OCI-LY7 (cell line): ENCODE measurements around the gene HSPA14.
A peak's percentile ranks its signal among the peaks of the same experiment; 100 is the strongest.

Experiments
- CTCF ChIP-seq: fragments of 200-600 bp; sonication (generic); conservative IDR thresholded peaks from 2 replicates; pipeline ENCODE4 v1.5.1; 2014; ENCODE audit warnings: mild to moderate bottlenecking, antibody characterized with exemption, low read length, moderate library complexity, mixed read lengths
- EZH2phosphoT487 ChIP-seq: fragments of 200-600 bp; sonication (generic); IDR thresholded peaks from 2 replicates; pipeline ENCODE4 v1.6.1; 2018; ENCODE audit warnings: low read depth, borderline replicate concordance, mild to moderate bottlenecking, mixed run types, antibody characterized with exemption, low read length, moderate library complexity, mixed read lengths

- no peak for TF ChIP-seq EZH2phosphoT487
- peak; percentile 84 for TF ChIP-seq CTCF
Observed at GRCh38 chr10:14904316-14904732, 66.2 kb downstream of the HSPA14 start.
